Cardiac septum (tissue), 1 donor: Measurements from ENCODE around the gene CRYGN. TPM values are rescaled to one million over a fixed set of nuclear protein-coding genes. Genes with fewer than 3 reads are reported as not detected.

Experiments
- DNase-seq: peaks from one replicate; pipeline ENCODE4 v3.0.0-alpha.2; 2020; ENCODE audit warnings: low spot score
- intact Hi-C: fragments of 100-400 bp; cut with DNase I; formaldehyde crosslinking; loops from one replicate; pipeline ENCODE4 v1.14.0; 2022
- total RNA-seq: library from RNA; stranded (reverse); fragmentation: NEBNext Ultra II Directional; extraction: Animal tissue kit (Norgen Biotek cat#: 25700); gene quantifications from one replicate; pipeline ENCODE4 v1.2.1, GENCODE V29; 2021
- donor health status: DM: no; HTN: no; CAD: no.

CRYGN gene
- total RNA-seq, 1 donor from 2014 or later = not detected

GRCh38 chr7:151461096-151461941 lies 21.4 kb upstream of the CRYGN start:
- no peak for DNase-seq
- intact Hi-C loops = loop anchor here (5.0 kb wide), 2 partner anchors 56 to 296 kb away; partner anchors contain the start of gene RHEB

DNA sequence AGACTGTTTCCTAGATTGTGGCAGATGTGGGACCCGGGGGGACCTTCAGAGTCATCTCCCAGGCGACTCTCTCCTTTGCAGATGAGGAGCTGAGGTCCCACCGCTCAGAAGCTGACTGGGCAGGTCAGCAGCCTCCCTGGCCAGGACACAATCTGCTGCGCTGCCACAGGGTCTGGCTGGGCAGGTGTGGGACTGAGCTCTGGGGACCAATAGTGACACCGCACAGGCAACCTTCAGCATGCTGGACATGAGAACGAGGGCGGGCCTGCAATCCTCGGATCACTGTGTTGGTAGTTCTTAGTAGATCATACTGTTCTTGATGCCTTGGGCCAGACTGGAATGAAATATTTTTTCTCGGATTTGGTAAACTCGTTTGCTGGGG lies 20.5 kb upstream of the CRYGN start:
- peak; percentile 74 for DNase-seq
- intact Hi-C loops = loop anchor here (1.0 to 5.0 kb wide), 3 partner anchors 57 to 297 kb away; partner anchors contain the start of gene RHEB

DNA sequence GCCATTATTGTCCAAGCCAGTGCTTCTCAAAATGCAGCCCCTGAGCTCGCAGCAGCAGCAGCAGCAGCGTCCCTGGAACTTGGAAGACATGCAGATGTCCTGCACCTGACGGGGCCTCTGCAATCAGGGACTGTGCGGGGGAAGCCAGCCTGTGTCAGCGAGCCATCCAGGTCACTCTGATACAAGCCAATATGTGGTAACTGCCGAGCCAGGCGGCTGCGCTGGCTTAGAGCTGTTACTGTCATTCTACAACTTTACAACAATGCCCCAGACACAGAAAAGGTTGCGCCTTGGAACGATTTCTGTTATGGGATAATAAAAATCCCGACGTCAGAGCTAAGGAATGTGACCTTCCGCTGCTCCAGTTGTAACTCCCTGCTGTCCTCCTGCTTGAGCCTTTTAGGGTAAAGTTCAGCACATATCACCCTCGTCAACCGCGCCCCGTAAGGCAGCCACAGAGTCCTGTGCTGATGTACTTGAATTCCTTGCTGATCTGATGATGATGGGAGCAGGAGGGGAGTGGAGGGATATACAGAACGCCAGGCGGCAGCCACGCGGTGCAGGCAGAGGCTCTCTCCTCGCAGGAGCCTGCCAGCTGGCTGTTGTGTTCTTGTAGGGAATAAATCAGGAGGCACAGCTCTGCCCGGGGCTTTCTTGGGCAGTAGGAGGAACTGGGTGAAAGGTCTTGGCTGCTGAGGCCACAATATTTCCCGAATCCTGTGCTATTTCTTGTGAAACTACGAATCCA lies 20.0 kb upstream of the CRYGN start:
- intact Hi-C loops = loop anchor here (1.0 to 5.0 kb wide), 4 partner anchors 57 to 297 kb away; partner anchors contain the start of gene RHEB
- DNase-seq = peak; percentile 87

DNA sequence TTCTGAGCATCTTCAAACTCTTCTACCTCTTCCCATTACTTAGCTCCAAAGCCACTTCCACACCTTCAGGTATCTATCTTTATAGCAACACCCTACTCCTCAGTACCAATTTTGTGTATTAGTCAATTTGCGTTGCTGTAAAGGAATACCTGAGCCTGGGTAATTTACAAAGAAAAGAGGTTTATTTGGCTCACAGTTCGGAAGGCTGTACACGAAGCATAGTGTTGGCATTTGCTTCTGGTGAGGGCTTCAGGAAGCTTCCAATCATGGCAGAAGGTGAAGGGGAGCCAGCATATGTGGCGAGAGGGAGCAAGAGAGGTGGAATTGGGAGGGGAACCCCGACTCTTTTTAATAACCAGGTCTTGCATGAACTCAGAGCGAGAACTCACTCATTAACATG lies 17.6 kb upstream of the CRYGN start:
- DNase-seq = peak; percentile 9
- intact Hi-C loops = loop anchor here (5.0 kb wide), 1 partner anchor 140 kb away; no protein-coding TSS in a partner anchor

DNA sequence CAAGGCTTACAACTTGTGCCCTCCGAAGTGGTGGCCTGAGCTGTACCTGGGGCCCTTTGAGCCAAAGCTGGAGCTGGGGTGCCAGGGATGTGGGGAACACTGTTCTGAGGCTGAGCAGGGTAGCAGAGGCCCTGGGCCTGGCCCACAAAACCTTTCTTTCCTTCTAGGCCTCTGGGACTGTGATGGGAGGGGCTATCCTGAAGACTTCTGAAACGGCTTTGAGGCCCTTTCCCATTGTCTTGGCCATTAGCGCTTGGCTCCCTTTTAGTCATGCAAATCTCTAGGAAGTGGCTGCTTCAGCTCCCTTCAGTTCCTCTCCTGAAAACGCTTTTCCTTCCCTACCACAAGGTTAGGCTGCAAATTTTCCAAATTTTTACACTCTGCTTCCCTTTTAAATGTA lies 16.8 kb upstream of the CRYGN start:
- intact Hi-C loops = loop anchor here (5.0 kb wide), 1 partner anchor 139 kb away; no protein-coding TSS in a partner anchor

DNA sequence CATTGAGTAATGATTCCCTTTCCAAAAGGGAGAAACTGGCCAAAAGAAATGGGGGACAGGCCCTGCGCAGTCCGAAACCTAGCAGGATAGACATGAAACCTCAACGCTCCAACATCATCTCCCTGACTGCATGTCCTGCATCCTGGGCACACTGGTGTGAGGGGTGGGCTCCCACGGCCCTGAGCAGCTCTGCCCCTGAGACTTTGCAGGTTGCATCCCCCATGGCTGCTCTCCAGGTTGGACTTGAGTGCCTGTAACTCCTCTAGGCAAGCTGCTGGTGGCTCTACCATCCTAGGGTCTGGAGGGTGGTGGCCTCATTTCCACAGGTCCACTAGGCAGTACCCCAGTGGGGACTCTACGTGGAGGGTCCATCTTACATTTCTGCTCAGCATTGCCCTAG lies 16.3 kb upstream of the CRYGN start:
- DNase-seq = peak; percentile 61
- intact Hi-C loops = loop anchor here (5.0 kb wide), 1 partner anchor 139 kb away; no protein-coding TSS in a partner anchor

More for the DNA sequence above, 16.8 kb upstream of the CRYGN start:
- peak; percentile 53 for DNase-seq

GRCh38 chr7:151455690-151456089 lies 15.7 kb upstream of the CRYGN start:
- peak; percentile 24 for DNase-seq
- intact Hi-C loops = loop anchor here (5.0 kb wide), 1 partner anchor 138 kb away; no protein-coding TSS in a partner anchor

- intact Hi-C loops = loop anchor here (5.0 kb wide), 1 partner anchor 138 kb away; no protein-coding TSS in a partner anchor
- DNase-seq = peak; percentile 58
These were observed 15.1 kb upstream of the CRYGN start for GRCh38 chr7:151454932-151455530.

DNA sequence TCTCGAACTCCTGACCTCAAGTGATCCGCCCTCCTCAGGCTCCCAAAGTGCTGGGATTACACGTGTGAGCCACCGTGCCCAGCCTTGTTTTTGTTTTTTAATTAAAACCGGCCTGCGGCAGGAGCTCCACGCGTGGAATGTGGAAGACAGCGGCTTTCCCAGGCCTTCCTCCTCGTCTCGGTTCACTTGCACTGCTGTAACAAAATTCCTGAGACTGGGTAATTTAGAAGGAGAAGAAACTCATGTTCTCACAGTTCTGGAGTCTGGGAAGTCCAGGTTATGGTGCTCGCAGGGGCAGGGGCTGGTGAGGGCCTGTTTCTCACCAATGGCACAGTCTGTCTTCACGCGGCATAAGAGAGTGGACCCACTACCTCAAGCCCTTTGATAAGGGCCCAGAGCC lies 14.4 kb upstream of the CRYGN start:
- intact Hi-C loops = no loop called here
- peak; percentile 66 for DNase-seq

DNA sequence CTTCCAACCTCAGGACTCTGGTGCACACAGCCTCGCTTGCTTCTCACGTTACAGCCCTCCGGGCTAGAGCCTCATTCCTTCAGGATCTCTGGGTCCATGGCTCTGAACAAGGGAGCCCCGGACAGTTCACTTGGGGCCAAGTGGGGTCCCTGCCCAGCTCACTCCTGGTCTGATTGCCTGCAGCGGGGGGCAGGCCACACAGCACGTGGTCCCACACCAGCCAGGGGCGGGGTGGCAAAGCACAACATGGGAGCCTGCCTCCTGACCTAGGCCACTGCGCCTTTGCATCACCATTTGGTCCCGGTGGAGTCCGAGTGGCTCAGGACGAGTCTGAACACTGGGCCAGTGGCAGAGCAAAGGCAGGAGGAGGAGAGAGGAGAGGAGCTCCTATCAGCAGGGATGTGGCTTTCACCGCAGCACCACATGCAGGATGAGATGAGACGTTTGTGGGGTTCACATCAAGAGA lies 13.4 kb upstream of the CRYGN start:
- peak; percentile 65 for DNase-seq
- intact Hi-C loops = no loop called here

GRCh38 chr7:151452680-151453325 lies 12.9 kb upstream of the CRYGN start:
- intact Hi-C loops = no loop called here
- DNase-seq = peak; percentile 22

GRCh38 chr7:151451626-151452571 lies 12.0 kb upstream of the CRYGN start:
- intact Hi-C loops = no loop called here
- peak; percentile 70 for DNase-seq

DNA sequence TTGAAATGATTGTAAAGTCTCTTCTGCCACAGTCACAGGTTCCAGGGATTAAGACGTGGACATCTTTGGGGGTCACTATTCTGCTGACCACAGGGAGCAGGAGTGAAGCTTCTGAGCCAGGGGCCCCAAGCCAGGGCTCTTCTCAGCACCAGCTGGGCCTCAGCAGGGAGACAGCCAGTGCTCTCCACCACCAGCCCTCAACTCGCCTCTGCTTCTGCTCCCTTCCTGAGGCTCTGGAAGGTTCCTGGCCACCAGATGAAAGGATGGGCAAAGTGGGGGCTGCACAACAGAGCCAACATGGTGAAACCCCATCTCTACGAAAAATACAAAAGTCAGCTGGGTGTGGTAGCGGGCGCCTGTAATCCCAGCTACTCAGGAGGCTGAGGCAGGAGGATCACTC lies 11.2 kb upstream of the CRYGN start:
- intact Hi-C loops = no loop called here
- DNase-seq = peak; percentile 51

GRCh38 chr7:151449990-151450389 lies 10.0 kb upstream of the CRYGN start:
- intact Hi-C loops = no loop called here
- peak; percentile 3 for DNase-seq

- intact Hi-C loops = loop anchor here (1.0 kb wide), 1 partner anchor 80 kb away; no protein-coding TSS in a partner anchor
- DNase-seq = peak; percentile 86
These were observed 8.6 kb upstream of the CRYGN start for GRCh38 chr7:151448261-151449252.

DNA sequence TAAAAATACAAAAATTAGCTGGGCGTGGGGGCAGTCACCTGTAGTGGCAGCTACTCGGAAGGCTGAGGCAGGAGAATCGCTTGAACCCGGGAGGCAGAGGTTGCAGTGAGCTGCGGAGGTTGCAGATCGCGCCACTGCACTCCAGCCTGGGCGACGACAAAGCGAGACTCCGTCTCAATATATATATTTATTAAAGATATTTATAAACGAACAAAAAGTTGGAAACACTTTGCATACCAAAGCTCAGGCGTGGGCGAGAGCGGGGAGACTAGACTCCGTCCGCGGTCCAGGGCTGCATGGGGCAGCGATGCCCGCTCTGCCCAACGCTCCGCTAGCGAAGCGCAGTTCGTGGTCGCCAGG lies 7.9 kb upstream of the CRYGN start:
- DNase-seq = no peak
- intact Hi-C loops = loop anchor here (1.0 kb wide), 1 partner anchor 80 kb away; no protein-coding TSS in a partner anchor

DNA sequence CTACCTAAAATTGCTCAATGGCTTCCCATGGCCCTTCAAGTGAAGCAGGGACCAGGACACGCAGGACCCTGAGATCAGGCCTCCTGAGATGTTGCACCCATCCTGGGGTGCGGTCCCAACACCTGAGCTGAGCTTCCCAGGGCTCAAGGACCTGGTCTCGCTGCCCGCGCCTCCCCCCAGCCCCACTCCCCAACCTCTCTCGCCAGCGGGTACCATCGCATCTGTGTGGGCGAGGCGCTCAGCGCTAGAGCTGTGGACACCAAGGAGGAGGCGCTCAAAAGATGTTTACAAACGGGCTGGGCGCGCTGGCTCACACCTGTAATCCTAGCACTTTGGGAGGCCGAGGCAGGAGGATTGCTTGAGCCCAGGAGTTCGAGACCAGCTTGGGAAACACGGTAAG lies 7.4 kb upstream of the CRYGN start:
- no peak for DNase-seq
- intact Hi-C loops = no loop called here
